Fibroblast of skin of right biceps (primary cell): Measurements from ENCODE around the gene TRIO.

Experiments used
- DNase-seq: peaks from one replicate; pipeline ENCODE4 v3.0.0-alpha.2; 2013

Gene TRIO

DNA sequence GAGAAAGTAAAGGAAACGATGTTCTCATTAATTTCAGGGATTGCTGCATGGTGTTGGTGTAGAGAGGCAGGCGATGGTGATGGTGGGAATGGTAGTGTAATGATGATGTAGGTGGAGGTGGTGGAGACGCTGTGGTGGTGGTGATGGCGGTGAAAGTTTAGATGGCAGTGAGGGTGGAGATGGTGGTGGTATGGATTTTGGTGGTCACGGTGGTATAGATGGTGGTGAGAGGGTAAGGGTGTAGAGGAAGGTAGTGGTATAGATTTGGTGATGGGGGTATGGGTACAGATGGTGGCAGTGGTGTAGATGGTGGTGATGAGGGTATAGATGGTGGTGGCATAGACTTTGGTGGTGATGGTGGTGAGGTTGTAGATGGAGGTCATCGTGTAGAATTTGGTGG lies 259.3 kb downstream of the TRIO start:
- no peak for DNase-seq

DNA sequence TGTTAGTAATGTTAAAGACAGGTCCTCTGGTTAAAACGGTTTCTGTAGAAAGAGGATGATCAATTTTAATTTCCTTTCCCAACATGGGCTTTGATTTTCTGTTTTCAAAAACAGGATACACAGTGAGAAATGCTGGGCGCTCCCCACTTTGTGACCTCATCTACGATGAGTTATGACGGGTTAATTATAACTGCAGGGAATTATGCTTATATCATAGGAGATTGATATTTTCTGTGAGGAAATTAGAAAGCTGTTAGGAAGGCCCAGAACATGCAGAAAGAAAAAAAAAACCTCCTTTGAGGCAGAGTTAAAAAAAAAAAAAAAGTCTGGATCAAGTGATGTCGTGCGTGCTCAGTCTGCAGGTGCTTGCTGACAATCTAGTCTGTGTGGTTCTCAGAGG lies 261.6 kb downstream of the TRIO start:
- DNase-seq: no peak

DNA sequence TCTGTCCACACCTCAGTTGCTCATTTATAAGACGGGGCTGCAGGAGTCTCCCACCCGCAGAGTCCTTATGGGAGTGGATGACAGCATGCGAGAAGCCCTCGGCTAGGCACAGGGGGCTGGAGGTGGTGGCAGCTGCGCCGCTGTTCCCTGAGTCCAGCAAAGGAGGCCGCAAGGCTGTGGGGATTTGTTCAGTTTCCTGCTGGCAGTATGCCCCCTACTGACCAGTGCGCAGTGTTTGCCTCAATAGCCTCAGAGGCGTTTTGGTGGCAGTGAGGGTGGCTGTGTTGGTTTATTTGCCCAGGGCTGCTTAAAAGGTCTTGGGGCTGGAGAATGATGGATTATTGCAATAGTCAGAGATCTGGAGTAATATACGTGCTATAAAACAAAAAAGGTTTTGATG lies 262.1 kb downstream of the TRIO start:
- no peak for DNase-seq

DNA sequence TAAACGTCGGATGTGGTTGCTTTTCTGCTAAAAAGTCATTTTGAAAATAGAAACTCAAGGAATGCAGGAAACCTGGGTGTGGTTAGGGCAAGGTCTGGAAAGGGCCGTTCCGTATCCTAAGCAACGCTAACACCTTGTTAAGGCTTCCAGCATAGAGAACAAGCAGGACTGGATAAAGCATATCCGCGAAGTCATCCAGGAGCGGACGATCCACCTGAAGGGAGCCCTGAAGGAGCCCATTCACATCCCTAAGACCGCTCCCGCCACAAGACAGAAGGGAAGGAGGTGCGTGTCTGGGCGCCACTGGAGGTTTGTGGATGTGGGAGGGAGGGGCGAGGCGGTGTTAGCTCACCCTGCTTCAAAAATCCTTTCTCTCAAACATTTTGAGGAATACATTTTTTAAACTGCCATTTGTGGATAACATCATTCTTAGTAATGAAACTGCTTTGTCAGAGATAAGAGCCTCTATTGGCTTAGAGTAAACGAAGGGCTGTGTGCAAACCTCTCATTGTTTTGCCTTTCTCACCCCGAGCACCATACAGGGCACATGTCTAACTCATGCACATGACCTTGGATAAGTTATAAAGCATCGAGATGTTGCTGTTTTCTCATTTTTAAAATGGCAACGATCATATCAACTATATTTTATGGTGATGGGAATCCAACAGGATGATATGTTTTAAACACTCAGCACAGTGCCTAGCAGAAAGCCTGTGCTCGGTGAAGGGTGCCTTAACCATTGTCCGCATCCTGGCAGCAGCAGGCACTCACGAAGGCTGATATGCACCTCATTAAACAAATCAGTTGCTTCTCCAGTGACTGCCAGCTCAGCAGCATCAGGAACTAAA lies 262.8 kb downstream of the TRIO start:
- peak; percentile 22 for DNase-seq

DNA sequence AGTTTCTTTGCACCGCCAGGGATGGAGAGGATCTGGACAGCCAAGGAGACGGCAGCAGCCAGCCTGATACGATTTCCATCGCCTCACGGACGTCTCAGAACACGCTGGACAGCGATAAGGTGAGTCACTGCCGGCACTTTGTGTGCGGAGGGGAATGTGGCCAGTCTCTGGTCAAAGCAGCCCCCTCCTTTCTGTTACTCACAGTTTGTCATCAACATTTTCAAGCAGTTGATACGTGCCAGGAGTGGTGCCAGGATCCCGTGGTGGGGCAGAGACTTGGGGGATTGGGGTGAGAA lies 263.4 kb downstream of the TRIO start:
- peak; percentile 91 for DNase-seq

DNA sequence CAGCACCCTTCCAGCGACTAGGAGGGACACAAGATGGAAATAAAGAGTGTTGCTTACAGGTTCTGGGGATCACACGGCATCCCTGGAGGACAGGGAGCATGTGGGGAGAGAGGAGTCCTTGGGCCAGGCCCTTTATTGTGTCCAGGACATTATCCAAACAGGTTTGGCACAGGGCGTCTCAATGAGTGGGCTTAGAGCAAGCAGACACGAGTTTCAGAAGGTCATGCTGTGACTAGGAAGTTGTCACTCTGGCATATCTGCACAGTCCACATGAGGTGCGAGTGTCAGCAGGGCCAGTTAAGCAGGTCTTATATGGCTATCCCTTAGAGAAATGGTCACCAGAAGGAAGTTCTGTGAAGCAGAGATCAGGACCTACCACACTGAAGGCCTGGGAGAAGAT lies 263.9 kb downstream of the TRIO start:
- DNase-seq: no peak

DNA sequence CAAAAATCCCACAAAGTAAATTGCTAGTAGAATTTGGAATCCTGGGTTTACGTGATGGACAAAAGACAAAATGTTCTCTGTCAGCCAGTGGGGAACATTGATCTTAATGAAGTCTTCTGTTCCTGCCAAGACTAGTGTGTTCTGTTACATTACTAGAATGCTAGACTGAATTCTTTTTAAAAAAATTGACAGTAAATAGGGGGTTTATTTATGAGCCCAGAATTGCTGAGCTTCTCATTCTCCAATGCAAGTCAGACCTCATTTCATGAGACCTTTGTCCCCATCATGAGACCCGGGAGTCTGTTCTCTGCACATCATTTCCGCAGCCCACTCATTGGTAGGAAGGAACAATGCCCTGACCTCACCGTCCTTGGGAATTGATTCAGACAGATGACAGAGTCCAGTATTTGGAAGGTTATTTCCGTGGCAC lies 264.6 kb downstream of the TRIO start:
- no peak for DNase-seq

DNA sequence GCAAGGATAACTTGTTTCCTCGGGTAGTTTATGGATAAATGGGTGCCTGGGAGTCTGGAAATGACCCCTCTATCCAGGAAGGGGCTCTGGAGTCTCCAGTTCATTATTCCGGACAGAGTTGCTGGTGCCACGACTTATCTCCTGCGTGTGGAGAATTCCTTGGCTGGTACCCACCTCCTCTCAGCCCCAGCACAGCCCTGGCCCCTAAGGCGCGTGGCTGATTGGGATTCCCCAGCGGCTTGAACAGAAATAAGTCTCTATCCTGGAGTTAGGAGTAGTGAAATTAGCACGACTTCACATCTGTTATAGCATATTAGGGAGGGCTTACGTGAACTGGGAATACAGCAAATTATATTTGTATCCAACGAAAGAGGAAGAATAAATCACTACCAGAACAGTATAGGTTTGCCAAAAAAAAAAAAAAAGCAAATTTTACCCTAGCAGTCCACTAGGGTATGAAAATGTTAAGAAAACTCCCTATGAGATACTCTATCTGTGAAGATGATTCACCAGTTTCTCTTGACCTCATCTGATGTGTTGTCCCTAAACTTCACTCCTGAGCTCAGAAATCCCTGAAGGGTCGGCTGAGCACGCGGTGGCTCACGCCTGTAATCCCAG lies 265.9 kb downstream of the TRIO start:
- peak; percentile 64 for DNase-seq

DNA sequence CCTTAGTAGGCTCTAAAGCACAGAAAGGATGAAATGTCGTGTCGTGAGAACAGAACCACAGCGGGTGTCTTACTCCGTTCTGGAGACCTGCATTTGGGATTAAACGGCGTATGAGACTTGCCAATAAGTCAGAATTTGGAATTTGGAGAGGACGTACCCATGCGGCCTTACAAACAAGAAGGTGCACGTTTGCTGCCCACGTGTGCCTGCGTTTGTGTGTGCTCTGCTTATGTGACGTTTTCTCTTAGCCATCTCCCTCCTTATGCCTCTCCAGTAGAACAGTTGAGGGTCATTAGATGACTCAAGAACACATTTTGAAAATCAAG lies 266.9 kb downstream of the TRIO start:
- no peak for DNase-seq

DNA sequence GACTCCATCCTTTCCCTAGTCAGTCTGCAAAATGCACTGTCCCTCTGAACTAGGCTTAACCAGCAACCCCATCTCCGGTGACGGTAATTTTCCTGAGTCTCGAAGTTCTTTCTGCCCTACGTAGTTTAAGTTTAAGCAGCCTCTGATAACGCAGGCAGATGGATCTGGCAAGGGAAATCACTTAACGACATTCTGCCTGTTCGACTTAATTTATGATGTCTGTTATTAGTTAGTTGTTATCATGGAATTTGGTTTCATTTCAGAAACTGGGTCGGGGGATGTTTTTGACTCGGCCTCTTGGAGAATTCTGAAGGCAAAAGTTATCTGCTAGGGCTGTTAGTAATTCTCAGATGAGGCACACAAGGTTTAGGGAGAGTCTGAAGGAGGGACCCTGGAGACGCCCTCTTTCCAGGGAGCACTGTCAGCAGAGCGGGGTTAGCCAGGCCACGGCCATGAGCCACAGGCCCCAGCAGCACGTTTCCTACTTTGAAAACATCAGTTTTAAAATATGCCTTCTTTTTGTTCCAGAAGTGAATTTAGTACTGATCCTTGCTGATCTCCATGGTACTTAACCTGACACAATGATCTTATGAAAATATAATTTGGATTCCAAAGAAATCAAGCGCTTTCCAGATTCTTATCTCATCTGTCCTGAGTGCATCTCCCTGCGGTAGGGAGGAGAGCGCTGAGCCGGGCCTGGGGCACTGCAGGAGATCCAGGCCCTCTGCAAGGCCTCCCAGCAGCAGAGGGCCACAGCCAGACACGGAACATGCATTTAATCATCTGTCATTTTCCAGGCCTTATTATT lies 267.5 kb downstream of the TRIO start:
- DNase-seq: peak; percentile 66

DNA sequence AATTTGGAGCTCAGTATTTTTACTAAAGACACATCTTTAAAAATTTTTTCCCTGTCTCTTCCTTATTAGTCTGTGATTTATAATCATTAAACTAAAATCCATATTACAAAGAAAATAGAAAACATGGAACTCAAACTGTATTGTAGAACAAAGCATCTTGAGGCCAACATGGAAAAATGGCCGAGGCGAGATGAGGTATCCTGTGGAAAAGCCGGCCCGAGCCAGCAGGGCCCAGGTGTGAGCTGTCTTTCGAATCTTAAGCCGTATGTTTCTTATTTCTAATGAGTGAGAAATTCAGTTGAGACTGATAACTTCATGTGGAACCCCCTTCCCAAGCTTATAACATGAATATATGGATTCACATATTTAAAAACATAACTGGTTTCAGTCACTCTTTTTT lies 268.1 kb downstream of the TRIO start:
- DNase-seq: no peak

DNA sequence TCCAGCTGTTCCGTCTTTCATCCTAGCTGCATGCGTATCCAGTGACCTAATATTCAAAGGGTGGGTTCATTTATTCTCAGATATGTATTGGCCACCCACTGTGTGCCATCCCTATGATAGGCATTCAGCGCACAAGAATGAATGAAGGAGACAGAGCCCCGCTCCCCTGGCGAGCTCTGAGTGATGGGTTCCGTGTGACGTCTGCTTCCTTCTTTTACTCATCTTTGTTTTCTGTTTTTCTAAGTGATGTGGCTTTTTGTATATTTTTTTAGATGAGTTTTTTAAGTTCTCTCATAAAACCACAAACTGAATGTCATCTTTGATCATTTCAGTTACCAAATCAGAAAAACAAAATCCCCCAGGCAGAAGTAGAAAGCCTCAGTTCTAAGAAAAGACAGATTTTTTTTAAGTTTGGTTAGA lies 270.2 kb downstream of the TRIO start:
- peak; percentile 69 for DNase-seq

DNA sequence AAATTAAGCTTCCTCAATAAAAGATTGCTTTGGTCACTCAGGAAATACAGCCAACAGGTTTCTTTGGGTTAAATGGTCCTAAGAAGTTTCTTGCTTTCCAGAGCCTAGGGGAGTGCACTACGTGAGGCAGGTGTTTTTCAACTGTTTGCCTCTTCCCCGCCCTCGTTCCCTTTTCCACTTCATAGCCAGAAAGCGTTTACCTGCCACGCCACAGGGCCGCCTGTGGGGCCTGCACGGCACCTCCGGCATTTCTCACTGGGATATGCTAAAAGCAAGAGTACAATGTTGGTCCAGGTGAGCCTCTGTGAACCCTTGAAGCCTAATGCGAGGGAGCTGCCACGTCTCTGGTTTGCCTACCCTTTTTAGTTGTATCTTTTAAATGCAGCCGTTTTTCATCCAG lies 270.9 kb downstream of the TRIO start:
- no peak for DNase-seq

DNA sequence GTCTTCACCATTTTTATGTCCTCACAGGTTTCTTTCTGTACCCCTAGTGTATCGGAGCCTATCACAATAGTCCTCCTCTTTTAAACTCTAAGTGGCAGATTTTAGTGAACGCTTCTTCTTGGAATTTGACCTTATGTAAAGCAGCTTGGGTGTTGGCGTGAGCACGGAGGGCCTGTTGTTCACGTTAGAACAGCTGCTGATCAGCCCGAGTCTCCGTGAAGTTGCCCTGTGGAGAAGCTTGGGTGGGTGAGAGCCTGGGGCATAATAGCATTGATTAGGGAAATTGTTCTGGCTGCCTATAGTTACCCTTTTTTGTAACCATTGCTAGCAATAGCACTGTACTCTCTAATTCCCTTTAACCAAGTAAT lies 271.5 kb downstream of the TRIO start:
- DNase-seq: no peak

DNA sequence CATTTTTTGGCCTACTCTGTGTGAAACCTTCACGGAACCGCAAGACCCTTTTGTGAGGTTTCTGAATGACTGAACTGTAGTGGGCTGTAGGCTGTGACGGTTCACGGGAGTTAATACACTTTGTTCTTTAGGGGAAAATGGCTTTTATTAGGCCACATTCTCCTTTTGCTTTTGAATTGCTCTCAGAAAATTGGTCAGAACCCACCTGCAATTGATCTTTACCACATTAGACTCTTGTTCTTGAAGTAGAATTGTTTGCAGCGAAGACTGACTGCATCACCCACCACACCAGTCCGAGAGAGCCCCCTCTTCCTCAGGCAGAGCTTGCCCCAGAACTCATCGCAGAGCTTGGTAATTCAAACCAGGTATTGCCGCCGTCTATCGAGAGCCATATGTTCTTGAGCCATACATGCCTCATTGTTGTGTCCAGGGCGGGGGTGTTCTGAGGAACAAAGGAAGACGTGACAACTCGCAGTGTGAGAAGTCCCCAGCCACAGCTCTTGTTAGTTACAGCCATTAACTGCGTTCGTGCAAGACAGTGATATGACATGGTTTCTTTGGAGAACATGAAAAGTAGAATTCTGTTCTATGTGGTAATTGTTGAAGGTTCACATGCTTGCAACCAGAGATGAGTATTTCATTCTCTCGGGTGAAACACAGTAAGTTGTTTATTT lies 272.0 kb downstream of the TRIO start:
- DNase-seq: peak; percentile 44

DNA sequence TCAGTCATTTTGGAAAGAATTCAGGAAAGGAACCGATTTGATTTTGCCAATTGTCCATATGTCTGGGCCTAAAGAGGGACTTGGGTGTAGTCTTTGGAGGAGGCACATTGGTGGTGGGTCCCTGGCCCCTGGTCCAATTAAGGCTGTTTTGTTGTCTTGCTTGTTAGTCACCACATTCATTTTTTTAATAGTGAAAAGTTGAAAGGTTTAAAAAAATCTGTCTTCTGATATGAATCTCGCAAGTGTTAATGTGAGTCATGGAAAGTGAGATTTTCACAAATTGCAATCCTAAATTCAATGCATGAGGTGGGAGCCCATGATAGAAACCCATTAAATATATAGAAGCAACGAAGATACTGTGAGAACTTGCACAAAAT lies 272.5 kb downstream of the TRIO start:
- DNase-seq: peak; percentile 18

DNA sequence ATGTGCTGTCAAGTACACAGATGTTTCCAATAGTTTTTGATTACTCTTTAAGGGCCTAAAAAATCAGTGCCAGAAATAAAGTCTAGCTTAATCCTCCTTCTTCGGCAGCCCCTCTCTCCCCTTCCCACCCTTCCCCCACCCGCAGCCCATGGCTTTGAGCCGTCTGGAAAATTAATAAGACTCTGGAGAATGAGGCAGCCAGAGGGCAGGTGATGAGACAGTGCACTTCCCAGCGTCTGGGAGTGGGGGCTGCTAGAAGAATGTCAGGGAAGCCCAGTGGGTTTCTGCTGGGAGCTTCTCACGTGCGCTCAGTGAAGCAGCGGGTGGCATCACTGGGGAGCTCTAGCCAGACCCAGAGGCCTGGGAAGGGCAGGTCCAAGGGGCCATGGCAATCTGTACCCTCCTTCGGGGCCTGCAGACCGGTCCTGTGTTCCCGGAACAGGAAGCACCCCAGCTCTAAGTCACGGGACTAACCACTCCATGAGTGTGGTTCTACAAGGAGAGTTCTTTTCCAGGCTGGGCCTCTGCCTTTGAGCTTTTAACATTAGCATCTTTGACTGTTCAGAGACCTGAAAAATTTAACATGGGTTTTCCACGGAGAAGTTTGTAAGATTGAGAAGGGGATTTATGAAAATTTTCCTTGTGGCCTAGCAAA lies 273.6 kb downstream of the TRIO start:
- peak; percentile 67 for DNase-seq

DNA sequence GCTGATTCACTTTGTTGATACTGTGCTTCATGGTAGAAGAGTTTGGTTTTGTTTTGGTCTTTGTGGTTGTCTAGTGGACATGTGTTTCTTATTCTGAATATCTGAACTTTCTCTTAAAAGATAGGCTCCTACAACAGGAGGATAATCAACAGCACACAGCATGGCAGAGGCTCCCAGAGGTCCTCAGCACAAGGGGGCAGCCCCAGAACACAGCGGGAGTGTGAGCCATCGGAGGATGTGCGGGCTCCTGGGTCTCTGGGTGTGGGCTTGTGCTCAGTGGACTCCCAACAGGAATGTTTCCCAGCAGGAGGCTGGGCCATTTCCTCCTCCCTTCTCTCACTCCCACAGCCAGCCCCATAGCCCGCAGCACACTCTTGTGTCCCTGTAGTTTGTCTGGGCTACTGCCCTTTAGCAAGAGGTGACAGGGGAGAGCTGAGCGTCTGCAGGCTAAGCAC lies 274.2 kb downstream of the TRIO start:
- peak; percentile 88 for DNase-seq

DNA sequence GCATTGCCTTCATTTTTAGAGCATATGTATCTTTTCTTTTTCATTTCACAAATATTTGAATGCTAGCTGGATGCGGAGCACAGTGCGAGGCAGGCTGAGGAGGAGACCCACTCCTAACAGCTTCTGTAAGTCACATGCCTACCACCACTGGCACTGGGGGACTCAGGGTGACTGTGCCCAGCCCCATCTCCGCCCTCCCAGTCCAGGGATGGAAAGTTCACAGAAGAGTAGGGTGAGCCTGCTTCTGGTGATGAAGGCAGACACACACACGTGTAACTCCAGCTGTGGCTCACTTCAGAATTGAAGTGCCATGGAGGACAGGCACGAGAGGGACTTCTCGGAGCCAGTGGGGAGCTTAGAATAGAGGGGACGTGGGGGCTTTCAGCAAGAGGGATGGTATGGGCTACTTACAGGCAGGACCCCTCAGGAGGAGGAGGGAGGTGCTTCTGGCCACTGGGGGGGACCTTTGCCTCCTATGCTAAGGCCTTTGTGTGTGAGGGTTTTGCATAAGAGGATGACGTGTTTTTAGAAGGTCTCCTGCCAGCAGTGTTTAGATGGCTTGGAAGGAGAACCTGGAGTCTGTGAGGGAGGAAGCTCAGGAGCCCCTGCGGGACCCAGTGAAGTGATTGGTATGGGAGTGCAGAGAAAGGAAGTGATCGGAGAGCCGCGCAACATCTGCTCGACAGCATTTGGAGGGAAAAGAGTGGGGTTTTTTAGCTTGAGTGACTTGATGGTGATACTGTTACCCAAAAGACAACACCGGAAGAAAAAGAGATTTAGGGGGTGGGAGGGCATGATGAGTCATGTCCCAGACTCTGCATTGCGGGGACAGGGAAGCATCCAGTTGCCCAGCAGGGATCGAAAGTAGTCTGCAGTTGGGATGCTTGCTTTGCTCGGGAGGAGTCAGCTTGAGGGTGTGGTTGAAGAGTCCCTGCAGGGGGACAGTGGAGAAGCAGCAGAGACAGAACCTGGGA lies 274.9 kb downstream of the TRIO start:
- peak; percentile 79 for DNase-seq

DNA sequence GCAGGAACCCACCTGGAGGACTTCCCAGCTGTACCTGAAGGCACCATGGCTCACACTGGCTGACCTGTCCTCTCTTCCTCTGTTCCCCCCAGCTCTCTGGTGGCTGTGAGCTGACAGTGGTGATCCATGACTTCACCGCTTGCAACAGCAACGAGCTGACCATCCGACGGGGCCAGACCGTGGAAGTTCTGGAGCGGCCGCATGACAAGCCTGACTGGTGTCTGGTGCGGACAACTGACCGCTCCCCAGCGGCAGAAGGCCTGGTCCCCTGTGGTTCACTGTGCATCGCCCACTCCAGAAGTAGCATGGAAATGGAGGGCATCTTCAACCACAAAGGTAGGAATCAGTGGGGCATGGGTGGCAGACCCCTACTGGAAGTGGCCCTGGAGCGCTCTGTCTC lies 276.5 kb downstream of the TRIO start:
- DNase-seq: no peak

DNA sequence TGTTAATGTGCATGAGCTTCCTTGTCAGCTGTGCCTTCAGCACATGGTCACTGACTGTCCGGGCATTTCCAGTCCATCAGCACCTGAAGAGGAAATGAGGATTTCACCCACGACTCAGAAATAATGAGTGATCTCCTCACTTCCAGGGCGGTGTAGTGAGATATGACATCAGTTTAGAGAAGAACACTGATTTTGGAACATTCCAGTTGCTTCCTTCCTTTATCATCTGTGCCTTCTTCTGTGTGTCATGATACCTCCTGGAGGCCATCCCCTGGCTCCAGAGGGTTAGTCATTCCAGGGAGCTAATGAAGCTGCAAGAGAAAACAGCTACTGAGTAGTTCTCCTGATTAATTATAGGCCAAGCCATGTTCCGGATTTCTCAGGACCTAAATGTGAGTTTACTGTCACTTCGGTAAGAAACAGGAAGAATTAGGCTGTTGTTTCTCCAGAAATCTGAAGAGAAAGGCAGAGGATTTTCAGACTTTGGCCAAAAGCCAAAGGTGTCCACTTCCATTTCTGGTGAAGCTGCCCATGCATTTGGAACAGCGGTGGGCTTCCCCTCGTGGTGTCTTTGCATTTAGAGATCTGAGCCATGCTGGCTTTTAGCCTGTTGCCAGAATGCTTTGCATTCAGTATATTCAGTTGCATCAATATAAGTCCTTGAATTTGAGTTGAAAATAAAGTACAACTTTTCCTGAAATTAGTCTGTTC lies 277.1 kb downstream of the TRIO start:
- peak; percentile 71 for DNase-seq
